ENCODE results near the gene SAG.

DNA sequence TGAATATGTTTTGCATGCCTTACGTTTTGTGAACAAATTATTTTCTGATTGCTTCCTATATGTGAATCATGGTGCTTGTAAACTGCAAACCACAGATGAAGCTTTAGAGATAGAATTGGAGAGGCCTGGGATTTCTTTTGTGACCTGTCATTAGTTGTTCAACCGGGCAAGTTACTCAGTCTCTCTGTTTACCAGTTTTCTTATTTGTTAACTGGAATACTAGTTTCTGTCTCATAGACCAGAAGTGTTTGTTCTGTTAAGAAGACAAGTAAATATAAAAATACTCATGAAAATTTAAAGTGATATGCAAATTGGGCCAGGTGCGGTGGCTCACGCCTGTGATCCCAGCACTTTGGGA is 74.0 kb downstream of the SAG start:
- no peak for TF ChIP-seq POLR2A (IDR thresholded peaks at IDR 0.05)
- TF ChIP-seq, protein P1, sequence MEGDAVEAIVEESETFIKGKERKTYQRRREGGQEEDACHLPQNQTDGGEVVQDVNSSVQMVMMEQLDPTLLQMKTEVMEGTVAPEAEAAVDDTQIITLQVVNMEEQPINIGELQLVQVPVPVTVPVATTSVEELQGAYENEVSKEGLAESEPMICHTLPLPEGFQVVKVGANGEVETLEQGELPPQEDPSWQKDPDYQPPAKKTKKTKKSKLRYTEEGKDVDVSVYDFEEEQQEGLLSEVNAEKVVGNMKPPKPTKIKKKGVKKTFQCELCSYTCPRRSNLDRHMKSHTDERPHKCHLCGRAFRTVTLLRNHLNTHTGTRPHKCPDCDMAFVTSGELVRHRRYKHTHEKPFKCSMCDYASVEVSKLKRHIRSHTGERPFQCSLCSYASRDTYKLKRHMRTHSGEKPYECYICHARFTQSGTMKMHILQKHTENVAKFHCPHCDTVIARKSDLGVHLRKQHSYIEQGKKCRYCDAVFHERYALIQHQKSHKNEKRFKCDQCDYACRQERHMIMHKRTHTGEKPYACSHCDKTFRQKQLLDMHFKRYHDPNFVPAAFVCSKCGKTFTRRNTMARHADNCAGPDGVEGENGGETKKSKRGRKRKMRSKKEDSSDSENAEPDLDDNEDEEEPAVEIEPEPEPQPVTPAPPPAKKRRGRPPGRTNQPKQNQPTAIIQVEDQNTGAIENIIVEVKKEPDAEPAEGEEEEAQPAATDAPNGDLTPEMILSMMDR (IDR thresholded peaks at IDR 0.05) = no peak
- TF ChIP-seq EP300 (IDR thresholded peaks at IDR 0.05) = no peak
- no peak for TF ChIP-seq POLR2AphosphoS5 (IDR thresholded peaks at IDR 0.05)

Data from upper lobe of left lung (tissue), 4 donors.